ENCODE measurements around the gene MRPS14. TPM values are rescaled to one million over a fixed set of nuclear protein-coding genes. Genes with fewer than 3 reads are reported as not detected.
A peak's percentile ranks its signal among the peaks of the same experiment; 100 is the strongest.

The MRPS14 gene
- total RNA-seq (26.5 and 31.6 TPM in 2 replicates), polyA plus RNA-seq (60.1 and 65.8 TPM in 2 replicates)

DNA sequence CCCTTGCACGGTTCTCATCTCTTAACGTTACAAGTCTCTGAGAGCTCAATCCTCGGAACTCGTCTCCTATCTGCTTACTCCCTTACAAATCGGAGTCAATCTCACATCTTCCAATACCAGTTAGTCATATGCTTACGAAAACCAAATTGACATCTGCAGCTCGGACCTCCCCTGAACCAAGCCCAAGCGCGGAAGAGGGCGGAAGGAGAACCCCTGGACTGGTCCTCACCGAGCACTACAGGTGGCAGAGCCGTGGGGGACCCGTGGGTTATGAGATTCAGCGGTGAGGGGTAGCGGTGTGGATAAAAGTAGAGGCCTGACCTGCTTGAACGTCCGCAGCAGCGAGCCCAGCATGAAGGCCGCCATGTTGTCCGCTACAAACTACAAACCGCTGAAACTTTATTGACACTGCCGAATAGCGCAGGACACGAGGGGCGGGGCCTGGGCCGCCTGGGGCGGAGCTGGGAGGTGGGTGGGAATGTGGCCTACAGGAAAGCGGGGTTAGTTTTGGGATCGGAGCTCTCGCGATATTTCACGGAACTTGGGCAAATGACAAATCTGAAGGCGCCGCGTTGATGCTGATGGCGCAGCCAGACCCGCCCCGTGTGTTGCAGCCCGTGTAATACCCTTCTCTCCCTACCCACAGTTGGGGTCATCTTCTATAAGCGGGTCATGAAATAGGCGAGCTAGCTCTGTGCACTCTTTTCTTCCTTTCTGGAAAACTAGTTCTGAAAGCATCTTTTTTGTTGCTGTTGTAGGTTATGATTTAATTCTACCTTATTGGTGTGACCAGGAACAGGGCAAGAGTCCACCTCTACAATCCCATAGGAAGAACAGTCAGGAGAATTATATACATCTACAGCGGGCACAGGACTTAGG lies at the start of gene MRPS14:
Gene MRPS14 (minus strand): TSS at position 383 of the 879 bp plus-strand sequence. CDS start 17 bp downstream, at position 366.
- Histone ChIP-seq H3K27me3 (no peaks in the 10 kb centered on the region), H3K4me1 (ENCODE audit: insufficient read depth) (no peaks in the 10 kb centered on the region), H3K9me3 (ENCODE audit: low read depth) (no peaks in the 10 kb centered on the region), H3K4me2 (peak within 1 kb of the TSS; percentile 84), H3K79me2 (peaks cover 35% of the 10 kb centered on the region), H3K9me2 (replicated peaks; ENCODE audit: insufficient read depth) (no peaks in the 10 kb centered on the region), H2AFZ (peak within 1 kb of the TSS; percentile 97), H3K4me3 (peak within 1 kb of the TSS; percentile 69), H3K27ac (peak within 1 kb of the TSS; percentile 90), H3K36me3 (replicated peaks; ENCODE audit: insufficient read depth, low read depth) (no peaks in the 10 kb centered on the region), H4K20me1 (ENCODE audit: insufficient read depth, poor library complexity, severe bottlenecking) (no peaks in the 10 kb centered on the region)
- peak; percentile 99 for DNase-seq (ENCODE audit: low spot score)
- TF ChIP-seq CTCF (IDR thresholded peaks at IDR 0.05; ENCODE audit: poor library complexity) (no peak), EZH2 (IDR thresholded peaks at IDR 0.05; ENCODE audit: borderline replicate concordance) (no peak), EZH2phosphoT487 (IDR thresholded peaks at IDR 0.05; ENCODE audit: low read depth, severe bottlenecking, unreplicated experiment) (no peak)
- 5% methylated on average over 38 of the region's 42 CpGs for WGBS (ENCODE audit: low lambda C conversion rate, missing lambda C conversion rate)

DNA sequence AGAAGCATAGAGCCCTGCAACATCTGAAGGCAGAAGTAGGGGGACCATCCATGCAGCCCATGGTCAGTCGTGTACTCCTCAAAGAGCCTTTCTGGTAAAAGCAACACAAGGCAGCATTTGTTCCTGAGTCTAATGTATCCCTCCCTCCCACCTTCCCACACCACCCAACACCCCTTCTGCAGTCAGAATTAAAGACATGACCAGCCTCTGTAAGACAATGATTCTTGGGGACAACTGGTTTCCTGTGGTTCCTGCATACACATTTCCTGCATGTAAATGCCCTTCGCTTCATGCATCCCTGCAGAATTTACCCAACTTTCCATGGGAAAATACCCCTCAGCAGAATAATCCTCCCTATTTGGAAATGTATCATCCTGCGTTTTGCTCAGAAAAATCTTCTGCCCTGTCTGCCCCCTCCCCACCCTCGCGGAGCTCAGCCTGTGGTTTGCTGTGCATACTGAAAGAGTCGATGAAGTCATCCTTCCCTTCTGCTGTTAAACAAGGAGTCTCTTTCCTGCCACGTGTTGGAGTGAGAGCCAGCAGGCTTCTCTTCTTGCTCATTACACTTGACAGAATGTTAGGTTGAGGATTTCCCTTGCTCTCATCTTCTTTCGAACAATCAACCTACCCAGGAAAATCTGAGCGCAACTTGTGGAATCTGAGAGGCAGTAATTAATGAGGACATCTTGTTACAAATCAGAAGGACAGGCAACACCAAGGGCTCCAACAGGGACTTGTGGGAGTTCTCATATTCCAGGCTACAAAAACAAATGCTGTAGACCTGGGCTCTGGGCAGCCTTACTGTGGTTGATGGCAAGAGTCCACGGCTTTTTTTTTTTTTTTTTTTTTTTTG lies 49.1 kb upstream of the MRPS14 start:
- H3K4me2 ChIP-seq: peak overlapping the region; percentile 64
- H3K79me2 ChIP-seq: no peaks in the 10 kb centered on the region
- no peaks in the 10 kb centered on the region for H3K9me3 ChIP-seq (ENCODE audit: low read depth)
- peak; percentile 73 for DNase-seq (ENCODE audit: low spot score)
- 41% methylated on average over 10 of the region's 10 CpGs for WGBS (ENCODE audit: low lambda C conversion rate, missing lambda C conversion rate)
- H3K4me3 ChIP-seq: no peak overlapping the region
- H3K9me2 ChIP-seq (replicated peaks; ENCODE audit: insufficient read depth): no peaks in the 10 kb centered on the region
- no peaks in the 10 kb centered on the region for H3K27me3 ChIP-seq
- no peaks in the 10 kb centered on the region for H3K36me3 ChIP-seq (replicated peaks; ENCODE audit: insufficient read depth, low read depth)
- H4K20me1 ChIP-seq (ENCODE audit: insufficient read depth, poor library complexity, severe bottlenecking): no peaks in the 10 kb centered on the region
- TF ChIP-seq EZH2 (IDR thresholded peaks at IDR 0.05; ENCODE audit: borderline replicate concordance): no peak
- TF ChIP-seq EZH2phosphoT487 (IDR thresholded peaks at IDR 0.05; ENCODE audit: low read depth, severe bottlenecking, unreplicated experiment): no peak
- TF ChIP-seq CTCF (IDR thresholded peaks at IDR 0.05; ENCODE audit: poor library complexity): no peak
- peak overlapping the region; percentile 55 for H2AFZ ChIP-seq
- peaks cover 14% of the 10 kb centered on the region for H3K4me1 ChIP-seq (ENCODE audit: insufficient read depth)
- H3K27ac ChIP-seq: peak overlapping the region; percentile 82

GRCh38 chr1:175071276-175071943 lies 48.2 kb upstream of the MRPS14 start:
- no peaks in the 10 kb centered on the region for H3K27me3 ChIP-seq
- no peaks in the 10 kb centered on the region for H4K20me1 ChIP-seq (ENCODE audit: insufficient read depth, poor library complexity, severe bottlenecking)
- no peak overlapping the region for H2AFZ ChIP-seq
- H3K9me2 ChIP-seq (replicated peaks; ENCODE audit: insufficient read depth): no peaks in the 10 kb centered on the region
- no peak for TF ChIP-seq EZH2 (IDR thresholded peaks at IDR 0.05; ENCODE audit: borderline replicate concordance)
- no peak for TF ChIP-seq CTCF (IDR thresholded peaks at IDR 0.05; ENCODE audit: poor library complexity)
- no peak for TF ChIP-seq EZH2phosphoT487 (IDR thresholded peaks at IDR 0.05; ENCODE audit: low read depth, severe bottlenecking, unreplicated experiment)
- H3K4me2 ChIP-seq: no peak overlapping the region
- no peaks in the 10 kb centered on the region for H3K79me2 ChIP-seq
- peaks cover 14% of the 10 kb centered on the region for H3K4me1 ChIP-seq (ENCODE audit: insufficient read depth)
- no peaks in the 10 kb centered on the region for H3K9me3 ChIP-seq (ENCODE audit: low read depth)
- H3K36me3 ChIP-seq (replicated peaks; ENCODE audit: insufficient read depth, low read depth): no peaks in the 10 kb centered on the region
- 89% methylated on average over 3 of the region's 3 CpGs for WGBS (ENCODE audit: low lambda C conversion rate, missing lambda C conversion rate)
- peak overlapping the region; percentile 82 for H3K27ac ChIP-seq
- DNase-seq (ENCODE audit: low spot score): no peak
- H3K4me3 ChIP-seq: no peak overlapping the region
